Measurements from ENCODE around the gene RNF13.

RNF13 gene

GRCh38 chr3:149812606-149813366, at the start of gene RNF13:
Gene RNF13, plus strand, starts transcription at chr3:149813215. Its CDS starts 32,812 bp downstream, at chr3:149846027.
- DNase-seq, result peak; percentile 91 to 94

- DNase-seq, result peak in 1 of 2 experiments; percentile 12
Measured at GRCh38 chr3:149763565-149764195, 49.3 kb upstream of the RNF13 start.

DNA sequence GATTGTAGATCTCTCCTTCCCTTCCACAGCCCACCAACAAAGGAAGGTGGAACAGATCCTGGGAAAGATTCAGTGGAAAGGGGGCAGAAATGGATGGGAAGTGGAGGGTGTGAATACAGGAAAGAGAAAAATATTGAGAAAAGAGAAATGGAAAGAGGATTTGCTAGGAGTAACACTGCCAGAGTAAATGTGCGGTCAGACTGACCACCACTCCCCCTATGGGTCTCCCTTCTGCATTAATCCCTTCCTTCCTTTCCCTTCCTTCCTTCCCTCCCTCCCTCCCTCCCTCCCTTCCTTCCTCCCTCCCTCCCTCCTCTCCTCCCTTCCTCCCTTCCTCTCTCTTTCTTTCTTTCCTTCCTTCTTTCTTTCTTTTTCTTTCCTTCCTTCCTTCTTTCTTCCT, 48.7 kb upstream of the RNF13 start:
- no peak for DNase-seq

DNA sequence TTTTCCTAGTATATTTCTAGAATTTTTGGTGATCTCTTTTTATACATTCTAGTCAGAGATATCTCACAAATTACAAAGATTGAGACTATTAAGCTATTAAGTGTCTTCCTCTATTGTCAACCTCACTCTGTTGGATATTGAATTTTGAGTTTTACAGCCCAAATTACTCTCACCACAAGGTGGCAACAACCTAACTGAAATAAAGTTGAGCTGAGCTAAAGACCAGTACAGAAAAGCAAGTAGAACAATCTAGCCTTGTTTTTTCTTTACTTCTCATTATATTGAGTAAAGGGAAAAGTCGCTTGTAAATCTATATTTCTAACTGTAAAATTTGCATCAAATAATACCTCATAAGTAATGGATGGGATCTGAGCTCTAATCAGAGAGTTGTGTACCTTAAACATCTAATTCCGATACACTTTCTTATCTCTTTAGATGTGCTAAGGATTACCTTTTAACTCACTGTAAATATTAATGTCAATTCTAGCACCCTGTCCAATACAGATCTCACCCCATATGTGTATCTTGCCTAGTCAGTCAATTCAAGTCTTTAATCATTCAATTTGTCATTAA, 47.2 kb upstream of the RNF13 start:
- DNase-seq, result peak; percentile 62 to 74

DNA sequence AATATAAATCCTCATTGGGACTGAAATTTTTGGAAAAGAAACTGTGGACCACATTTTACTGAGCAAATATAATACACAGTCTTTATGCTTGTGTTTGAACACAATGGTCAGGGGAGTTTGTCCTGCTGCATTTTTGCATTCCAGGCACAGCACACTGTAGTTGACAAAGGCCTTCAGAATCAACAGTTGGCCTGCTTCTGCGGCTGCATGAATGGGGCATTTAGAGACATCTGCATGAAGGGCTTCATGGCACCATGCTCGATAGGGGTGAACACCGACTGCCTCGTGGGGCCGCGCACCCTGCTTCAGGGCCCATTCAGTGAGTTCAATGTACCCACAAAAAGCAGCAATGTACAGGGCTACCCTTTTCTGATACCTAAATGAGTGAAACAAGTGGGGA, 45.3 kb upstream of the RNF13 start:
- no peak for DNase-seq

GRCh38 chr3:149768704-149769103, 44.3 kb upstream of the RNF13 start:
- DNase-seq, result no peak

DNA sequence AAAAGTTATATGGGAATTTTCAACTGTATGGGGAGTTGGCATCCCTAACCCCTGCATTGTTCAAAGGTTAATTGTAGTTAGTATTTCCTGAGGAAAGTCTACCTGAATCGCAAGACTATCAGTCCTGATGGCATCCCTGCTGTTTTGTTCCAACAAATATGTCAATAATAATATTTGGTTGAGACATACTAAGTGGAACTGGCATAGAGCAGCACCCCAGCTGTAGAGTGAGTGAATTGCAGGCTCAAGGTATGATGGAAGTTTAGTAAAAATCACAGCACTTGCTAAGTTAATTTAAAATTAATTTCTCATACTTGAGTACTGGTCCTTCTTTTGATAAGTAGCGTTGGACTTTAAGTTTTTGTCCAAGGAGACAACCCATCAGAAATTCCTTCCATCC, 42.8 kb upstream of the RNF13 start:
- no peak for DNase-seq

DNA sequence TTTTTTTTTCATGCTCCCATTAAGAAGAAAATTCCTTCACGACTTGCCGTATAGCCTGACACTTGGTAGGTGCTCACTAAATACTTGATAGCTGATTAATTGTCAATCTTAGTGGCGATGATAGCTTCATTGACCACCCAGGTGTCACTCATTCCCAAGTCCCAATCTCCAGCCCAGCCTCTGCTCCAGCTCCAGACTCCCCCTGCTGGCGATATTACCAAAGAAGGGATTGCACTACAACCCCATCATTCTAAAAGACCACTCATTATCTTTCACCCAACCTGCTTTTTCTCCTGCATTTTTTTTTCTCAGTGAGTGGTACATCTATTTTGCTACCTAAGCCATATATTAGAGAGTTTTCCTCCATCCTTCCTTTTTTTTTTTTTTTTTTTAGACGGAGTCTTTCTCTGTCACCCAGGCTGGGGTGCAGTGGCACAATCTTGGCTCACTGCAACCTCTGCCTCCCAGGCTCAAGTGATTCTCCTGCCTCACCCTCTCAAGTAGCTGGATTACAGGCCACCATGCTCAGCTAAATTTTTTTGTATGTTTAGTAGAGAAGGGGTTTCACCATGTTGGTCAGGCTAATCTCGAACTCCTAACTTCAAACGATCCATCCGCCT, 41.3 kb upstream of the RNF13 start:
- peak; percentile 28 to 55 for DNase-seq

- no peak for DNase-seq
Measured at GRCh38 chr3:149772861-149773260, 40.2 kb upstream of the RNF13 start.

GRCh38 chr3:149776170-149776569, 36.8 kb upstream of the RNF13 start:
- DNase-seq, result no peak

GRCh38 chr3:149777414-149778214, 35.4 kb upstream of the RNF13 start:
- no peak for DNase-seq

GRCh38 chr3:149781211-149781610, 31.8 kb upstream of the RNF13 start:
- peak; percentile 80 to 82 for DNase-seq

DNA sequence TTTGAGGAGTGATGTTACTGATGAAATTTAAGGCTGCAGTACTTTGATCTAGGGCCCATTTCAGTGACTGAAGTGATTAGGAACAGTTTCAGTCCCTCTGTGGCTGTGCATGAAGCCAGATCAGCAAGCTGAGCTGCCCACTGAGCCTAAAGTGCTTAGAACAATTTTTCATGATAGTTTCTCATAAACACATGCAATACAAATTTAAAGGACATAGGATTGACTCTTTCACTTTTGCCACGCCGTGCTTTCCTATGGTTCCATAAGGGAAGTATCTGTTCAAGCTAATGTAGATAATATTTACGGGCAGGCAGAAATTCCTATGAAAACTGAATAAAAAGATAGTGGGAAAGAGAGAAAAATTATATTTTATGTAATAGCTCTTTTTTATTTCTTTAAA, 31.3 kb upstream of the RNF13 start:
- no peak for DNase-seq

- peak; percentile 90 to 94 for DNase-seq
Measured at GRCh38 chr3:149783576-149783975, 29.4 kb upstream of the RNF13 start.

DNA sequence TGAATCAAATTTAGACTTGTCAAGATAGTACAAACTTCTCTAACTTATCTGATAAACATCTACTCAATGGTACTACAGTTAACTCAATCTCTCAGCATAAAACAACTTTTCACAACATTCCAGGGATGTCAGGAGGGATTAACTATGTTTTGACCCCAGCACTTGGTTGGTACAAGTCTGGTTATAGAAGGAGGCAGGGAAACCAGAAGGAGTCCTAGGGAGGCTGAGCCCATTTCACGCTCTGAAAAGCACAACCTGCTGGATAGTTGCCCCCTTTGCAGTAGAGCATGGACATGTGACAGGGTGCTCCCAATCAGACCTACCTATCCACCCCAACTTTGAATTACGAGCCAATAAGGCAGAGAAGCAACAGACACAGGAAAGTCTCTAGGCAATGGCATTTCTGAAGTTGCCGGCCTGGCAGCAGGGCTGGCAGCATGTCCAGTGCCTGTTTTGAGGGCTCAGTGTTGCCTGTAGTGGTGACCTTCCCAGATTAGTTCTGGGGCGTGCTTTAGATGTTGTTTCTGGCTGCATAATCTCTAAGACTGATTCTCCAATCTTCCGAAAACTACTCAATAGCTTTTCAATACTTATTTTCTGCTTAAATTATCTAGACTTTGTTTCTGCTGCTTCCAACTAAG, 28.8 kb upstream of the RNF13 start:
- no peak for DNase-seq

DNA sequence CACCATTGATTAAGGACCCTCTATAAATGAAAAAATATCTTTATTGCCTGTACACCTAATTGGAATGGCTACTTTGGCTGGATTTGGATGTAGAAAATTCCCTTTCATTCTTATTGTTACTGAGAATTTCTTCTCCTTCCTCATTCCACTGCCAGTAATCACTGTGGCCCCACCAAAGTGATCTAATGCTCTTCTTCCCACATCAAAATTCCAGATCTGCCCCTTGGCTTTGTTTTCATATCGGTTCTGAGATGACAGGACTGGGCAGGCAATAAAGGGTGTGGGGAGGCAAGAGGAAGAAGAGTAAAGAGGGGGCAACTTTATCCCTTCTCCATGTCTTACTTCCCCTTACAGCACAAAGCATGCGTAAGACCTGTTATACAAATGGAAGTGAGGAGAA, 22.7 kb upstream of the RNF13 start:
- no peak for DNase-seq

- DNase-seq, result no peak
Measured at GRCh38 chr3:149790698-149791097, 22.3 kb upstream of the RNF13 start.

DNA sequence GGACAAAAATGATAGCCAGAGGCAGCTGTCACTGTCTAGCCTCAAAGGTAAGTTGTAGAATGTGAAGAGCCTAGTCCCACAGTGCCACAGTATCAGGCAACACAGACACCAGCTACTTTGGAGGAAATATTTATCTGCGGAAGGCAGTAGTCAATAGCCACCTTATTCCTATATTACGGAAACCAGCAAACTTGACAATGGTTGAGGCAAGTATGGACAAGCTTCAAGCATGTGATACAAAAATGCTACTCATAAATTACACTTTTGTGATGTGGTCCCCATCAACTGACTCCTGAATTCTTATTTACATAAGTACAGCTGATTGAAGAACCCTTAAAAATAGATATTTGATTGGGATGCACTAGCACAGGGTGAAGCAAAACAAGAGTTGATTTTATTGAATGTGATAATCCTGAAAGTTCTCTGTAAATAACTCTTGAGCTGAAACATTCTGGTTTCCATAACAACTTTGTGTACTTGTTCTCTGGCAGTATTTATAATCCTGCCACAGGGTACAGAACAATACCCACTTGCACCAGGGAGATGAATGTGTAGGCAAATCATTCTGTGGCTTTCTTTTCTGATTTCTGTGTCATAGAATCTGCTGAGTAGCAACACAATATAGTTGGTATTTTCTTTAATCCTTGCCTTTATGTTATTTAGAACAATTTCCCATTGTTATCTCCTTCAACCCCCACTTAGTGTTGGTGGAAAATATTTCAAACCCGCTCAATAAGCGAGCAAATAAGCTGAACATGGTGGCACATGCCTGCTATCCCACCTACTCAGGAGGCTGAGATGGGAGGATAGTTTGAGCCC, 20.4 kb upstream of the RNF13 start, which contains the start of gene ANKUB1:
ANKUB1 (minus strand) TSS at position 103 of the 819 bp plus-strand sequence. CDS start 188 bp downstream, outside the sequence.
- no peak for DNase-seq

- DNase-seq, result peak; percentile 53 to 65
Measured at GRCh38 chr3:149796026-149796425, 17.0 kb upstream of the RNF13 start.

DNA sequence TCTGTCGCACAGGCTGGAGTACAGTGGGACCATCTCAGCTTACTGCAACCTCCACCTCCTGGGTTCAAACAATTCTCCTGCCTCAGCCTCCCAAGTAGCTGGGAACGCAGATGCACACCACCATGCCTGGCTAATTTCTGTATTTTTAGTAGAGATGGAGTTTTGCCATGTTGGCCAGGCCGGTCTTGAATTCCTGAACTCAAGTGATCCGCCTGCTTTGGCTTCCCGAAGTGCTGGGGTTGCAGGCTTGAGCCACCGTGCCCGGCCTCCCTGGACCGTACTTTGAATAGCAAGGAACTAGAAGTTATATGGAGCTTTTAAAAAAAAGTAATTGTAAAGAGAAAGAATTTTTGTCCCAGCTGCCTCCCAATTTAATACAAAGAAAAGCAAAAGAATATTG, 12.3 kb upstream of the RNF13 start:
- no peak for DNase-seq

DNA sequence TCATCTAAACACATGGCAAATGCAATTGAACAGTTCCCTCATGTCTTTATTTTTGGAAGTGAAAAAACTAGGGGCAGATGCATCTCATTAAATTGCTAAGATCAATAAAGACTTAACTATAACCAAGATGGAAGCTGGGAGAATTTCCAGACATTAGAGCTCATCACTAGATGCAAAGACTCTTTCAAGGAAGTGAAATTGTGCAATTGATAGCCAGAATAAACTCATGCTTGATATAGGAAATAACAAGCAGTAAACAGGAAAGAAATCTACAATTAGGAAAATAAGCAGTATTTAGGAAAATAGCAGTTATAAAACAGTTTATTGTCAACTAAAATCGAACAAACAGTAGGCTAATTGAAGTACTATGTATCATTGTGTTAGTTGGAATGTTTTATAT, 11.8 kb upstream of the RNF13 start:
- no peak for DNase-seq
